Activated T-helper 2 cell treated with anti-CD3 and anti-CD28 coated beads, Interferon-gamma antibody, Interleukin-2, Interleukin-4, amounts not matched to agents 10 μg/mL and 5 μg/mL and 100 μg/mL, durations not matched to agents 14 hours and 24 hours and 36 hours (primary cell): ENCODE data around the gene S100P. TPM values are rescaled to one million over a fixed set of nuclear protein-coding genes. Genes with fewer than 3 reads are reported as not detected.

Experiments
- DNase-seq: peaks from one replicate; pipeline ENCODE4 v3.0.0; 2021; ENCODE audit warnings: low spot score
- H3K27ac Mint-ChIP-seq: one replicate; pipeline ENCODE4 v1.8.0; 2021; ENCODE audit warnings: mixed read lengths
- H3K27me3 Mint-ChIP-seq: one replicate; pipeline ENCODE4 v1.8.0; 2021; ENCODE audit warnings: low read depth, mixed read lengths
- H3K36me3 Mint-ChIP-seq: one replicate; pipeline ENCODE4 v1.8.0; 2021; ENCODE audit warnings: low read depth, mixed read lengths
- H3K4me1 Mint-ChIP-seq: one replicate; pipeline ENCODE4 v1.8.0; 2021; ENCODE audit warnings: low read depth, mixed read lengths
- H3K4me3 Mint-ChIP-seq: one replicate; pipeline ENCODE4 v1.8.0; 2021; ENCODE audit warnings: low read depth, mild to moderate bottlenecking, moderate library complexity, mixed read lengths
- H3K9me3 Mint-ChIP-seq: one replicate; pipeline ENCODE4 v1.8.0; 2021; ENCODE audit warnings: mixed read lengths
- intact Hi-C: fragments of 100-400 bp; cut with micrococcal nuclease; formaldehyde crosslinking; loops from one replicate; pipeline ENCODE4 v1.15.1; 2023
- total RNA-seq: library from RNA; stranded (reverse); gene quantifications from 2 replicates; pipeline ENCODE4 v1.2.3, GENCODE V29; 2022

S100P gene
- total RNA-seq, 1 donor from 2014 or later, result 3.4 TPM

- Mint-ChIP-seq H3K27ac (peak overlapping the region; percentile 63), H3K36me3 (peaks cover 75% of the 10 kb centered on the region), H3K9me3 (no peaks in the 10 kb centered on the region), H3K27me3 (no peaks in the 10 kb centered on the region), H3K4me1 (peaks cover 41% of the 10 kb centered on the region), H3K4me3 (peak overlapping the region; percentile 92)
- intact Hi-C loops, result loop anchor here (5.0 to 10.0 kb wide), 2 partner anchors 102 to 195 kb away; partner anchors contain the start of gene MAN2B2
- no peak for DNase-seq
Observed at GRCh38 chr4:6676722-6677558, 16.7 kb upstream of the S100P start.

GRCh38 chr4:6680372-6681034 is 13.2 kb upstream of the S100P start:
- intact Hi-C loops, result no loop called here
- no peaks in the 10 kb centered on the region for H3K27me3 Mint-ChIP-seq
- peaks cover 26% of the 10 kb centered on the region for H3K4me1 Mint-ChIP-seq
- DNase-seq, result no peak
- H3K9me3 Mint-ChIP-seq, result no peaks in the 10 kb centered on the region
- peaks cover 67% of the 10 kb centered on the region for H3K36me3 Mint-ChIP-seq
- H3K27ac Mint-ChIP-seq, result no peak overlapping the region
- H3K4me3 Mint-ChIP-seq, result no peak overlapping the region

- no peaks in the 10 kb centered on the region for H3K9me3 Mint-ChIP-seq
- peaks cover 24% of the 10 kb centered on the region for H3K4me1 Mint-ChIP-seq
- intact Hi-C loops, result no loop called here
- no peaks in the 10 kb centered on the region for H3K27me3 Mint-ChIP-seq
- DNase-seq, result no peak
- H3K4me3 Mint-ChIP-seq, result no peak overlapping the region
- H3K36me3 Mint-ChIP-seq, result peaks cover 65% of the 10 kb centered on the region
- no peak overlapping the region for H3K27ac Mint-ChIP-seq
Observed at GRCh38 chr4:6681191-6681590, 12.5 kb upstream of the S100P start.

DNA sequence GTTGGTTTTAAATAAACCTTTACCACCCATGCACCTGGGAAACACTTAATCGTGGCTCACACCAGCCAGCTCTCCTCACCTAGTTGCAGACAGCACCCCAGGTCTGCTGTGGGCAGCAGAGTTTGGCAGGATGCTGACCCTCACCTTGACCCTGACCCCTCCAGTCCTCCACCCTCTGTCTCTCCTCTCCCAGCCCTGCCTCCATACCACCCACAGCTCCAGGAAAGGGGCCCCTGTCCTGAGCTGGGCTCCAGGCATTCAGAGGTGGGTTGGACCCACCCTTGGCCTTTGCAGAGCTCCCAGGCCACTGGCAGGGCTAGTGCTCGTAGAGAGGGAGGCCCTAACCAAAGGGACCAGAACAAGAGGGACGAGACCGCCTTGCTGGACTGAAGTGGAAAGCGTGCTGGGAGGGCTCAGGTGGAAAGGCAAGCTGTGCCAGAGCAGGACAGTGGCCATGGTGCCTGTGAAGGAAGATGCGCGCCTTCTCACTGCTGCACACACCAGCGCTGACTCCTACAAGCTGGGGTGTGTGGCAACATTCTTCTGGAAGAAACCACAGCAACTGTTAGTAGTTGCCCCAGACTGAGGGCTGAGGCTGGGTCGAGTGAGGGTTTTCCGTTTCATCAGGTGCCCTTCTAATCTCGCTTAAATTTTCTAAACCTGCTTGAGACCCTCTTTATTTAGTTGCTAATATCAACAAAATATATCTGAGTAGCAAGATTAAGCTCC is 10.7 kb upstream of the S100P start:
- Mint-ChIP-seq H3K9me3 (no peaks in the 10 kb centered on the region), H3K4me3 (no peak overlapping the region), H3K36me3 (peaks cover 58% of the 10 kb centered on the region), H3K27me3 (no peaks in the 10 kb centered on the region), H3K4me1 (peaks cover 21% of the 10 kb centered on the region), H3K27ac (no peak overlapping the region)
- intact Hi-C loops, result no loop called here
- DNase-seq, result no peak

- DNase-seq, result no peak
- Mint-ChIP-seq H3K27ac (no peak overlapping the region), H3K4me3 (no peak overlapping the region), H3K4me1 (peaks cover 33% of the 10 kb centered on the region), H3K9me3 (no peaks in the 10 kb centered on the region), H3K27me3 (no peaks in the 10 kb centered on the region), H3K36me3 (peaks cover 47% of the 10 kb centered on the region)
- intact Hi-C loops, result no loop called here
Observed at GRCh38 chr4:6684656-6685055, 9.0 kb upstream of the S100P start.

DNA sequence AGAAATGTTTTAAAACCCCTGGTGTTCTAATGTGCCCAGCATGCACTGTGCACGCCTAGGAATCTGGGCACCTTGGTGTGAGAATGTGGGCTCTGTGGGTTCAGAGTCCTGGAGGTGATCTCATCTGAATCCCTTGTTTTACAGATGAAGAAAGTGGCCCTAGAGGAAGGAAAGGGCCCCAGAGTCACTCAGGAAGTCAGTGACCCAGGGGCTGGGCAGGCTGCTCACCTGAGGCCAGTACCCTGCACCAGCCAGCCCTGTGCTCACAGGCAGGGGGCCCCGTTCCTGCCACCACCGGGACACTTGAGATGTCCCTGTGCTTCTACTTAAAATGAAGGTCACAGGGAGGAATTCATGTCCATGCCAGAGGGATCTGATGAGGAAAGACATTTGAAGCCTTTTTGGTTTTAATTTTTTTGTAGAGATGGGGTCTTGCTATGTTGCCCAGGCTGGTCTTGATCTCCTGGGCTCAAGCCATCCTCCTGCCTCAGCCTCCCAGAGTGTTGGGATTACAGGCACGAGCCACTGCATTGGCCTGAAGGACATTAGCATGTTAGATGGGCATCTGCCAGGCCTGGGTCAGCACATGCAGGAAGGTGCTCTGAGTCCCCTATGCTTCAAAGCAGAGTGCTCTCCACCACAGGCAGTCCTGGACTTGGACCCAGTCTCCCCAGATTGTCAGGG is 7.4 kb upstream of the S100P start:
- DNase-seq, result no peak
- no peaks in the 10 kb centered on the region for H3K9me3 Mint-ChIP-seq
- H3K27me3 Mint-ChIP-seq, result no peaks in the 10 kb centered on the region
- no peak overlapping the region for H3K4me3 Mint-ChIP-seq
- intact Hi-C loops, result no loop called here
- H3K27ac Mint-ChIP-seq, result no peak overlapping the region
- peaks cover 48% of the 10 kb centered on the region for H3K4me1 Mint-ChIP-seq
- peaks cover 31% of the 10 kb centered on the region for H3K36me3 Mint-ChIP-seq

DNA sequence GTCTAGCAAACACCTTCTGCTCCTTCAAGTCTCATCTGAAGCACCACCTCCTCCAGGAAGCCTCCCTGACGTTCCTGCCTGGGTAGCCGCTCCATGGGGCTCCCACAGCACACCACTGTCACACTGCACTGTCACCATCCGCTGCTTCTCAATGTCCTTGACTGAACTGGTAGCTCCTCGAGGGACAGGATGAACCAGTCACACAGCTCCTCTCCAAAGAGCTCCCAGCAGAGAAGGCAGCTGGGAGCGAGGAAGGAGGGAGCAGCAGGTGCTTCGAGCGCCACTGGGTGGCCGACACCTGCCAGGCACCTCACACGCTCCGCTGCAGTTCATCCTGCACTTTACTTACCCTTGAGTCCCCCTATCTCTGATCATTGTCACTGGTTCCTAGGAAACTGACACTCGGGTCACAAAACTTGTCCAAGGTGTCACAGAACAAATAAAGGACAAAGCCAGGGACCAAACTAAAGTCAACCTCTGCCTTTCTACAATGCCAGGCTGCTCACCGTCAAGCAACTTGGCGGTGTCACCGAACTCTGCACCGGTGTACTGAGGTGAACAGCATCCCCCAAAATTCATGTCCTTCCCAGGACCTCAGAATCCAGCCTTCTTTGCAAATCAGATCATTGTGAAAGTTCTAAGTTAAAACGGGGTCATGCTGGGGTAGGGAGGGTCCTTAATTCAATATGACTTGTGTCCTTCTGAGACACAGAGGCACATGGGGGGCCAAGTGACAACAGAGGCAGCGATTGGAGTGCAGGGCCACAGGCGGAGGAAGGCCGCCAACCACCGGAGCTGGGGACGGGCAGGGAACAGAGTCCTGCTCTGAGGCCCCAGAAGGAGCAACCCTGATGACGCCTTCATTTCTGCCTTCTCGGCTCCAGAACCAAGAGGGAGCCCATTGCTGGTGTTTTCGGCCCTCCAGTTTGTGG is 5.5 kb upstream of the S100P start:
- H3K4me1 Mint-ChIP-seq, result peaks cover 61% of the 10 kb centered on the region
- DNase-seq, result no peak
- peaks cover 24% of the 10 kb centered on the region for H3K36me3 Mint-ChIP-seq
- peak overlapping the region; percentile 94 for H3K27ac Mint-ChIP-seq
- peak overlapping the region; percentile 82 for H3K4me3 Mint-ChIP-seq
- intact Hi-C loops, result no loop called here
- no peaks in the 10 kb centered on the region for H3K27me3 Mint-ChIP-seq
- H3K9me3 Mint-ChIP-seq, result no peaks in the 10 kb centered on the region

- Mint-ChIP-seq H3K27me3 (no peaks in the 10 kb centered on the region), H3K9me3 (no peaks in the 10 kb centered on the region), H3K27ac (peak overlapping the region; percentile 94), H3K4me3 (peak overlapping the region; percentile 82), H3K36me3 (peaks cover 24% of the 10 kb centered on the region), H3K4me1 (peaks cover 69% of the 10 kb centered on the region)
- intact Hi-C loops, result loop anchor here (1.0 kb wide), 1 partner anchor 15 kb away; a partner anchor contains a TSS
- peak; percentile 74 for DNase-seq
Observed at GRCh38 chr4:6688879-6689505, 4.7 kb upstream of the S100P start.

GRCh38 chr4:6689506-6689960 is 4.1 kb upstream of the S100P start:
- Mint-ChIP-seq H3K4me1 (peaks cover 72% of the 10 kb centered on the region), H3K4me3 (peak overlapping the region; percentile 82), H3K27me3 (no peaks in the 10 kb centered on the region), H3K27ac (peak overlapping the region; percentile 94), H3K36me3 (peaks cover 24% of the 10 kb centered on the region), H3K9me3 (no peaks in the 10 kb centered on the region)
- intact Hi-C loops, result loop anchor here (1.0 kb wide), 1 partner anchor 15 kb away; a partner anchor contains a TSS
- DNase-seq, result no peak

GRCh38 chr4:6692379-6692778 is 1.3 kb upstream of the S100P start:
- no peaks in the 10 kb centered on the region for H3K27me3 Mint-ChIP-seq
- intact Hi-C loops, result no loop called here
- peaks cover 9% of the 10 kb centered on the region for H3K36me3 Mint-ChIP-seq
- DNase-seq, result no peak
- H3K9me3 Mint-ChIP-seq, result no peaks in the 10 kb centered on the region
- peaks cover 87% of the 10 kb centered on the region for H3K4me1 Mint-ChIP-seq
- H3K4me3 Mint-ChIP-seq, result no peak overlapping the region
- H3K27ac Mint-ChIP-seq, result peak overlapping the region; percentile 92

DNA sequence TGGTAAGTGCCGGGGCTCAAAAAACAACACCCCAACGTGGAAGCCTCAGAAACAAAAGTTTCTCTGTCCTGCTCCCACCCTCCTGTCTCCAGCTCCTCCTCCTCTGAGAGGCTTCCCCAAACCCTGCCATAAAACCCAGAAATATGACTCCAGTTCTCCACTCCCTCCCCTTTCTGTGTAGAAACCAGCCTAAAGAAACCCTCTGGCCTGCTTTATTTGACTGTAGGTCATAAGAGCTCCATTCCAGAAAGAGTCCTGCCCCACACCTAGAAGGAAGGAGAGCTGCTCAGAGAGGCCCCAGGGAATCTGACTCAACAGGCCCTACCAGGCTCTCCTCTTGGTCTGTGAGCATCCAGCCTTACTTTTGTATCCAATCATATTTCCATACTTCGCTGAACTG is 872 bp upstream of the S100P start:
- intact Hi-C loops, result no loop called here
- Mint-ChIP-seq H3K4me3 (no peak overlapping the region), H3K4me1 (peaks cover 85% of the 10 kb centered on the region)

More for the DNA sequence above, 872 bp upstream of the S100P start:
- Mint-ChIP-seq H3K27ac (peak overlapping the region; percentile 92), H3K27me3 (no peaks in the 10 kb centered on the region), H3K9me3 (no peaks in the 10 kb centered on the region), H3K36me3 (peaks cover 6% of the 10 kb centered on the region)
- no peak for DNase-seq
